Measurements from ENCODE around the gene SMIM20.

Gene SMIM20

DNA sequence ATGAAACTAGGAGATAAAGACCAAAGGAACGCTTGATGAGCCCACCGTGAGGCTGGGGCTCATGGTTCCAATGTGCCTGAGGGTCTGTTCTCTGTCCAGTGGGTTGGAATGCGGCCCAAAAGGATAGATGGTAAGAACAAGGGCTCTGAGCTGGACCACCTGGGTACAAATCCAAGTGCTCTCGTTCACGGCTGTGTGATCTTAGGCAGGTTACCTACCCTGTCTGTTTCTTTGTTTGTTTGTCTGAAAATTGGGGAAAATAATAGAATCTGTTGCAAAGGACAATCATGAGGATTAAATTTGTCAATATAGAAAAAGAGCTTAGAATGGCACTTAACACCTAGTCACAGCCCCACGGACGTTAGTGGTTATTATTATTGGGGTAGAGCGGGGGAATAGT lies 36.0 kb downstream of the SMIM20 start:
- Histone ChIP-seq H3K79me2 (ENCODE audit: control insufficient read depth, low read length) (no peaks in the 10 kb centered on the region), H3K36me3 (ENCODE audit: control insufficient read depth, low read length) (no peaks in the 10 kb centered on the region), H3K27me3 (ENCODE audit: control insufficient read depth, low read length) (peaks cover 19% of the 10 kb centered on the region), H3K9me3 (ENCODE audit: control insufficient read depth, insufficient read depth, low read length) (no peaks in the 10 kb centered on the region), H4K20me1 (ENCODE audit: control insufficient read depth, insufficient read depth, low read depth, low read length) (no peaks in the 10 kb centered on the region), H3K4me3 (ENCODE audit: low read length) (no peak overlapping the region), H3K9me2 (replicated peaks; ENCODE audit: control insufficient read depth, low read length) (no peaks in the 10 kb centered on the region), H3K4me2 (ENCODE audit: low read length) (no peak overlapping the region), H3K4me1 (ENCODE audit: control insufficient read depth, low read length) (no peaks in the 10 kb centered on the region), H3K27ac (ENCODE audit: low read depth, low read length) (no peak overlapping the region), H3F3A (ENCODE audit: control insufficient read depth, insufficient read depth) (no peaks in the 10 kb centered on the region)
- TF ChIP-seq EZH2phosphoT487 (IDR thresholded peaks at IDR 0.05; ENCODE audit: borderline replicate concordance, low read length) = no peak
- TF ChIP-seq, protein P1, sequence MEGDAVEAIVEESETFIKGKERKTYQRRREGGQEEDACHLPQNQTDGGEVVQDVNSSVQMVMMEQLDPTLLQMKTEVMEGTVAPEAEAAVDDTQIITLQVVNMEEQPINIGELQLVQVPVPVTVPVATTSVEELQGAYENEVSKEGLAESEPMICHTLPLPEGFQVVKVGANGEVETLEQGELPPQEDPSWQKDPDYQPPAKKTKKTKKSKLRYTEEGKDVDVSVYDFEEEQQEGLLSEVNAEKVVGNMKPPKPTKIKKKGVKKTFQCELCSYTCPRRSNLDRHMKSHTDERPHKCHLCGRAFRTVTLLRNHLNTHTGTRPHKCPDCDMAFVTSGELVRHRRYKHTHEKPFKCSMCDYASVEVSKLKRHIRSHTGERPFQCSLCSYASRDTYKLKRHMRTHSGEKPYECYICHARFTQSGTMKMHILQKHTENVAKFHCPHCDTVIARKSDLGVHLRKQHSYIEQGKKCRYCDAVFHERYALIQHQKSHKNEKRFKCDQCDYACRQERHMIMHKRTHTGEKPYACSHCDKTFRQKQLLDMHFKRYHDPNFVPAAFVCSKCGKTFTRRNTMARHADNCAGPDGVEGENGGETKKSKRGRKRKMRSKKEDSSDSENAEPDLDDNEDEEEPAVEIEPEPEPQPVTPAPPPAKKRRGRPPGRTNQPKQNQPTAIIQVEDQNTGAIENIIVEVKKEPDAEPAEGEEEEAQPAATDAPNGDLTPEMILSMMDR (IDR thresholded peaks at IDR 0.05; ENCODE audit: low read depth, low read length, poor library complexity, severe bottlenecking) = no peak

DNA sequence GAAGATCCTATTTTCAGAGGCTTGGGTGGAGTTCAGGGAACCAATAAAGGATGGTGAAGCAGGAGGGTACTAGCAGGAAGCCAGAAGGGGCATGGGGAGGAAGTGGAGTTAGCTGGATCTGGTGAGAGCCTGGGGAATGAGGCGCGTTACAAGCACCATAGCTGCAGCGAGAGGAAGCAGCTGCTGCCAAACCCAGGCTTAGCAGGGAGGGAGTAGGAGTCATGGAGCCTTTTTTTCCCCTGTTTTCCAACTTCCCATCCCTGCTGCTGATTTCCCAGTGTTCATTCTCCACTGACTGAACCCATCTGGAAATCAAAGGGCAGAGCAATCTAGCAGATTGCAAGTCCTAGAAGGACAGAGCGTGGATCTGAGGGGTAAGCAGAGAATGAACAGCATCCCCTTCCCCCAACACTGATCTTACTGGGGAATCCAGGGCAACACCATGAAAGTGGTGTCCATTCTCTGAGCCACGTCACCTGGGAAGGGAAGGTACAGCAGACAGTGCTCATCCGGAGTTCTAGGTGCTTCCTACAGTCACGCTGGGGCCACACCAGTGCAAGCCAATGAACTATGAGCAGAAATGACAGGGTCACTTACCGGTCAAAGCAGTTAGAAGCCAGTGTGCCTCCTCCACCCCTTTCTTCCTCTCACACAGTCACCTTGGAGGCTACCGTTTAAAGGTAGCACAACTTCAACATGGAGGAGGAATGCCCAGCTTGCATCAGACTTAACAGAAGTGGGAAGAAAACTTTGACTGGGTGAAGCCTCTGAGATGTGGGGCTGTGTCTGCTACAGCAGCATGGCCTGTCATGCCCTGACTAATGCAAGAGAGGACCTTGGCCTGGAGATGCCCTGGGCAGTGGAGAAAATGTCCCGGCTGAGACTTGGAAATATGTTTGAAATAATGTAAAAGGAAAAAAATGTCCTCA lies 36.7 kb downstream of the SMIM20 start:
- H4K20me1 ChIP-seq (ENCODE audit: control insufficient read depth, insufficient read depth, low read depth, low read length) = no peaks in the 10 kb centered on the region
- no peaks in the 10 kb centered on the region for H3K9me3 ChIP-seq (ENCODE audit: control insufficient read depth, insufficient read depth, low read length)
- H3K27ac ChIP-seq (ENCODE audit: low read depth, low read length) = no peak overlapping the region
- no peak for TF ChIP-seq EZH2phosphoT487 (IDR thresholded peaks at IDR 0.05; ENCODE audit: borderline replicate concordance, low read length)
- TF ChIP-seq, protein P1 (IDR thresholded peaks at IDR 0.05; ENCODE audit: low read depth, low read length, poor library complexity, severe bottlenecking) = no peak
- H3K79me2 ChIP-seq (ENCODE audit: control insufficient read depth, low read length) = no peaks in the 10 kb centered on the region
- H3K27me3 ChIP-seq (ENCODE audit: control insufficient read depth, low read length) = peaks cover 20% of the 10 kb centered on the region
- H3K36me3 ChIP-seq (ENCODE audit: control insufficient read depth, low read length) = no peaks in the 10 kb centered on the region
- H3K4me2 ChIP-seq (ENCODE audit: low read length) = no peak overlapping the region
- H3F3A ChIP-seq (ENCODE audit: control insufficient read depth, insufficient read depth) = no peaks in the 10 kb centered on the region
- no peaks in the 10 kb centered on the region for H3K9me2 ChIP-seq (replicated peaks; ENCODE audit: control insufficient read depth, low read length)
- no peaks in the 10 kb centered on the region for H3K4me1 ChIP-seq (ENCODE audit: control insufficient read depth, low read length)
- H3K4me3 ChIP-seq (ENCODE audit: low read length) = no peak overlapping the region

DNA sequence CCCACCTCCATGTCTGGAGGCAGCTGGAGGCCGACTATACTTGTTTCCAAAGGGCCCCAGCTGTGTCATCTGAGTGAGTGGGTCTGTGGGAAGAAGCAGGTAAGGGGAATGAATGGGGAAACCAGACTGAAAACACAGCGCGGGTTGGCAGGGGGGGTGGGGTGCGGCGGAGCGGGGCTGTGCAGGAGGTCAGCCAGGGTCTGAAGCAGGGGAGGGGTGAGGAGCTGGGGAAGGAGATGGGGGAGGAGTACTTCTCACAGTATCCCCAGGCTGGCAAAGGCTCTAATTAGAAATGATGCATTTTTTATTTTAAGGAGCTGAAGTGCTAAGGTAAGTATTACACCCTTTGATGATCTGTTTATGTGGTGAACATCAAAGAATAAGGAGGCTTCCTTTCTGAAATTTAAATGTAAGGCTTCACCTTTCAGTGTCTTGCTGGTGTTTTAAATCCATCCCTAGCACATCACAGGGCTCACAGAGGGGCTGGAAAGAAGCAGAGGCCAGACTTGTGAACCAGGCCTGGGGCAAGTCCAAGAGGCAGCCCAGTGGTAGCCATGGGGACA lies 37.5 kb downstream of the SMIM20 start:
- no peaks in the 10 kb centered on the region for H3F3A ChIP-seq (ENCODE audit: control insufficient read depth, insufficient read depth)
- no peaks in the 10 kb centered on the region for H4K20me1 ChIP-seq (ENCODE audit: control insufficient read depth, insufficient read depth, low read depth, low read length)
- no peaks in the 10 kb centered on the region for H3K9me2 ChIP-seq (replicated peaks; ENCODE audit: control insufficient read depth, low read length)
- peaks cover 20% of the 10 kb centered on the region for H3K27me3 ChIP-seq (ENCODE audit: control insufficient read depth, low read length)
- H3K4me1 ChIP-seq (ENCODE audit: control insufficient read depth, low read length) = no peaks in the 10 kb centered on the region
- no peaks in the 10 kb centered on the region for H3K36me3 ChIP-seq (ENCODE audit: control insufficient read depth, low read length)
- no peaks in the 10 kb centered on the region for H3K9me3 ChIP-seq (ENCODE audit: control insufficient read depth, insufficient read depth, low read length)
- H3K79me2 ChIP-seq (ENCODE audit: control insufficient read depth, low read length) = no peaks in the 10 kb centered on the region
- no peak overlapping the region for H3K27ac ChIP-seq (ENCODE audit: low read depth, low read length)
- H3K4me3 ChIP-seq (ENCODE audit: low read length) = no peak overlapping the region
- H3K4me2 ChIP-seq (ENCODE audit: low read length) = no peak overlapping the region
- TF ChIP-seq, protein P1 (IDR thresholded peaks at IDR 0.05; ENCODE audit: low read depth, low read length, poor library complexity, severe bottlenecking) = no peak
- TF ChIP-seq EZH2phosphoT487 (IDR thresholded peaks at IDR 0.05; ENCODE audit: borderline replicate concordance, low read length) = no peak

Measured in DOHH2 (cell line).